Trophoblast cell (in vitro differentiated cells and primary cell): Measurements from ENCODE around the gene THNSL1.
A peak's percentile ranks its signal among the peaks of the same experiment; 100 is the strongest.

Experiments
- DNase-seq, 2 donors: peaks; one replicate each; pipeline ENCODE4 v3.0.0-alpha.2; 2016
- H2AFZ ChIP-seq: 2 replicates; pipeline ENCODE4 v1.6.1; 2013; ENCODE audit warnings: low read length, moderate library complexity, mild to moderate bottlenecking; ENCODE audit not compliant: insufficient read depth, poor library complexity
- H2AK5ac ChIP-seq: 2 replicates; pipeline ENCODE4 v1.6.1; 2013; ENCODE audit warnings: mild to moderate bottlenecking, low read length
- H2BK120ac ChIP-seq: 2 replicates; pipeline ENCODE4 v1.6.1; 2013; ENCODE audit warnings: low read length, mild to moderate bottlenecking, moderate library complexity; ENCODE audit not compliant: insufficient read depth, poor library complexity
- H2BK12ac ChIP-seq: 2 replicates; pipeline ENCODE4 v1.6.1; 2013; ENCODE audit warnings: mild to moderate bottlenecking, low read length, moderate library complexity
- H2BK5ac ChIP-seq: 2 replicates; pipeline ENCODE4 v1.6.1; 2013; ENCODE audit warnings: low read length, low read depth, moderate library complexity, mild to moderate bottlenecking; ENCODE audit not compliant: poor library complexity
- H3K14ac ChIP-seq: 2 replicates; pipeline ENCODE4 v1.6.1; 2013; ENCODE audit warnings: mild to moderate bottlenecking, low read length
- H3K18ac ChIP-seq: 2 replicates; pipeline ENCODE4 v1.6.1; 2013; ENCODE audit warnings: mild to moderate bottlenecking, low read length
- H3K23ac ChIP-seq: 2 replicates; pipeline ENCODE4 v1.6.1; 2013; ENCODE audit warnings: low read length
- H3K27ac ChIP-seq: 2 replicates; pipeline ENCODE4 v1.5.1; 2013; ENCODE audit warnings: low read depth, mild to moderate bottlenecking, inconsistent platforms, low read length, moderate library complexity
- H3K27me3 ChIP-seq: 2 replicates; pipeline ENCODE4 v1.6.1; 2013; ENCODE audit warnings: inconsistent platforms, mild to moderate bottlenecking, low read length, moderate library complexity; ENCODE audit not compliant: insufficient read depth
- H3K36me3 ChIP-seq, 2 experiments: 1 replicate in 1 of 2; 2 replicates in 1 of 2; pipeline ENCODE4 v1.6.1; 2013; ENCODE audit warnings: low read length in 2 of 2, mild to moderate bottlenecking in 2 of 2, moderate library complexity in 1 of 2; ENCODE audit not compliant: insufficient read depth in 2 of 2, control insufficient read depth in 1 of 2
- H3K4ac ChIP-seq: 2 replicates; pipeline ENCODE4 v1.6.1; 2013; ENCODE audit warnings: low read depth, mild to moderate bottlenecking, low read length, moderate library complexity
- H3K4me1 ChIP-seq, 2 experiments: 1 replicate in 1 of 2; 2 replicates in 1 of 2; pipeline ENCODE4 v1.6.1; 2013; ENCODE audit warnings: low read length in 2 of 2, mild to moderate bottlenecking in 2 of 2, moderate library complexity in 1 of 2; ENCODE audit not compliant: insufficient read depth in 2 of 2, control insufficient read depth in 1 of 2
- H3K4me2 ChIP-seq: 2 replicates; pipeline ENCODE4 v1.6.1; 2013; ENCODE audit warnings: inconsistent platforms, mild to moderate bottlenecking, low read length, moderate library complexity
- H3K4me3 ChIP-seq: 2 replicates; pipeline ENCODE4 v1.5.1; 2013; ENCODE audit warnings: mild to moderate bottlenecking, low read depth, low read length, inconsistent platforms
- H3K79me1 ChIP-seq: one replicate; pipeline ENCODE4 v1.6.1; 2013; ENCODE audit warnings: low read length
- H3K79me2 ChIP-seq: 2 replicates; pipeline ENCODE4 v1.6.1; 2013; ENCODE audit warnings: low read length, mild to moderate bottlenecking; ENCODE audit not compliant: control insufficient read depth, insufficient read depth, poor library complexity
- H3K9ac ChIP-seq: 2 replicates; pipeline ENCODE4 v1.6.1; 2013; ENCODE audit warnings: mild to moderate bottlenecking, low read length
- H3K9me3 ChIP-seq: 2 replicates; pipeline ENCODE4 v1.6.1; 2013; ENCODE audit warnings: low read depth, mild to moderate bottlenecking, control low read depth, inconsistent platforms, low read length; ENCODE audit not compliant: insufficient read depth
- H4K12ac ChIP-seq: 2 replicates; pipeline ENCODE4 v1.6.1; 2013; ENCODE audit warnings: low read depth, mild to moderate bottlenecking, low read length, moderate library complexity
- H4K8ac ChIP-seq: 2 replicates; pipeline ENCODE4 v1.6.1; 2013; ENCODE audit warnings: low read depth, mild to moderate bottlenecking, low read length, moderate library complexity
- H4K91ac ChIP-seq: one replicate; pipeline ENCODE4 v1.6.1; 2013; ENCODE audit warnings: low read depth, mild to moderate bottlenecking, low read length, moderate library complexity
- WGBS: extraction: QIAGEN DNeasy Blood & Tissue Kit; methylation state at CpG from one replicate; pipeline ENCODE4 v1.1.7; 2013; ENCODE audit warnings: missing lambda C conversion rate; ENCODE audit not compliant: insufficient read length, insufficient coverage; ENCODE audit errors: extremely low coverage; 5-methylcytosine and 5-hydroxymethylcytosine counted together

Gene THNSL1

DNA sequence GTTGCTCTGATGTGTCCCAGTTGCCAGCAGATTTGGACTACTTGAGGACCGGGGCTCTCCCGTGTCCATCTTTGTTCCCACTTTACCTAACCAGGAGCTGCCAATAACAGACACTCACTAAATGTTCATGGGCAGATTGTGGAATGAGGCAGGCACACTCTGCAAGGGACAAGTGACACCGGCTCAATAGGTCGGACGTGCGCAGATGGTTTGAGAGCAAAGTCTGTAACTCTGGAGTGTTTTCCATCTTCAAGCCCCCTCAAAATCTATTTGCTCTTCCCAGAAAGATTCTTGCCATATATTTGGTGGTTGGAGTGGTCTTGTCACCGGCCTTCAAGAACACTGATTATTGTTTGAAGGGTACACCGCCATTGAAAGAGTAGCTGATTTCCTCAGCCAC is 47.2 kb downstream of the THNSL1 start:
- no peak overlapping the region for H2AFZ ChIP-seq
- H3K36me3 ChIP-seq: no peaks in the 10 kb centered on the region
- H3K23ac ChIP-seq: no peak overlapping the region
- no peaks in the 10 kb centered on the region for H3K9me3 ChIP-seq
- H4K8ac ChIP-seq: no peak overlapping the region
- peaks cover 34% of the 10 kb centered on the region for H3K79me1 ChIP-seq
- H2BK120ac ChIP-seq: no peak overlapping the region
- no peak overlapping the region for H3K4me2 ChIP-seq
- no peaks in the 10 kb centered on the region for H3K27me3 ChIP-seq
- H3K27ac ChIP-seq: no peak overlapping the region
- peaks cover 23 to 34% of the 10 kb centered on the region in 2 experiments for H3K4me1 ChIP-seq
- H3K4ac ChIP-seq: no peak overlapping the region
- no peak for DNase-seq
- peak overlapping the region; percentile 88 for H2BK12ac ChIP-seq
- no peak overlapping the region for H3K4me3 ChIP-seq
- no peak overlapping the region for H2BK5ac ChIP-seq
- H4K91ac ChIP-seq: peak overlapping the region; percentile 51
- H4K12ac ChIP-seq: no peak overlapping the region
- no peak overlapping the region for H2AK5ac ChIP-seq
- H3K14ac ChIP-seq: no peak overlapping the region
- no CpG with 5 or more reads among the region's 8 CpGs for WGBS
- H3K79me2 ChIP-seq: peaks cover 9% of the 10 kb centered on the region
- no peak overlapping the region for H3K18ac ChIP-seq
- H3K9ac ChIP-seq: no peak overlapping the region

DNA sequence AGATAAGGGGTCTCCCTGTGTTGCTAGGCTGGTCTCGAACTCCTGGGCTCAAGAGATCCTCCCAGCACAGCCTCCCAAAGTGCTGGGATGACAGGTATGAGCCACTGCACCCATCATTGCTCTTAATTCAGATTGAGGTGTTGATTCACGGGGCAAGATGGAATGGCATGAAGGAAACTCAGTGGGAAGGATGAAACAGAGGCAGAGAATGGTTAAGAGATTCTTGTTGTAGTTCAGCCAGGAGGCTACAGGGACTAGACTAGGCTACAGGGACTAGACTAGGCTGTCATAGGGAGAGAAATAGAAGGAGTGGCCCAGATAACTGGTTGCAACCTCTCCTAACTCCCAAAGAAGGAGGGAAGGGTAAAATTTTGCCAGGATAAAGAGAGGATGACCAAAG is 48.0 kb downstream of the THNSL1 start:
- peak overlapping the region; percentile 73 for H2BK12ac ChIP-seq
- no peaks in the 10 kb centered on the region for H3K27me3 ChIP-seq
- no peak overlapping the region for H4K12ac ChIP-seq
- no peak overlapping the region for H3K4ac ChIP-seq
- H3K79me1 ChIP-seq: peaks cover 33% of the 10 kb centered on the region
- H3K9ac ChIP-seq: no peak overlapping the region
- H3K18ac ChIP-seq: no peak overlapping the region
- H4K8ac ChIP-seq: no peak overlapping the region
- H3K4me1 ChIP-seq: peaks cover 23 to 33% of the 10 kb centered on the region in 2 experiments
- peak; percentile 65 to 81 for DNase-seq
- H3K4me3 ChIP-seq: no peak overlapping the region
- H4K91ac ChIP-seq: no peak overlapping the region
- peak overlapping the region; percentile 57 for H3K14ac ChIP-seq
- H2BK5ac ChIP-seq: no peak overlapping the region
- no peaks in the 10 kb centered on the region for H3K36me3 ChIP-seq
- no peak overlapping the region for H2AFZ ChIP-seq
- WGBS: no CpG with 5 or more reads among the region's 2 CpGs
- no peak overlapping the region for H3K4me2 ChIP-seq
- H2AK5ac ChIP-seq: no peak overlapping the region
- H3K79me2 ChIP-seq: peaks cover 9% of the 10 kb centered on the region
- H3K9me3 ChIP-seq: no peaks in the 10 kb centered on the region
- no peak overlapping the region for H2BK120ac ChIP-seq
- no peak overlapping the region for H3K27ac ChIP-seq
- H3K23ac ChIP-seq: no peak overlapping the region

DNA sequence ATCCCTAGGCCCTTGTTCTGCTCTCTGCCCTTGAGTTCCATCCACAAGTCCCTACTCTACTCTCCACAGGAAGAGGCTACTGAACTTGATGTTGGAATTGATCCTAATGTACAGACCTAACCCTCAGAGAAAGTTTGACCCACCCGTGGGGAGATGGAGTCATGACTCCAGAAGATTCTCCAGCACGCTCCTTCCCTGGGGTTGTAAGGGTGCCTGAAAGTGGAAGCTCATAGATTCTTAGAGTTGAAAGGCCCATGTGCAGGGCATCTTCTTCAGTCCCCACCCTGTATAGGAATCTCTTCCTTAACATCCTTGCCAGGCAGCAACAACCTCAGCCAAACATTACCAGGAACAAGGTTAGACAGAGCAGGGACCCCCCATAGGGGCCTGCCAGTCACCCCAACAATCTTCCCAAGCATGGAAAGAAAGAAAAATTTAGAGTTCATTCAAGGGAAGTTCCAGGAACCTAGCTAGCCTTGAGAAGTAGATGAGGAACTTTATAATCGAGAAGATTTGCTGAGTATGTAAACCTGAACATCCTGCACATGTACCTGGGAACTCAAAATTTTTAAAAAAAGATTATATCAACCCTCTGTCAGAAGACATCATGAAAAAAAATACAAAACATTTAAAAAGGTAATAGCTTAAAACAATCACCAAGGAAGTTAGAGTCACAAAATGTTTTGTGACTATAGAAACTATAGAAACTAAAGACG is 49.5 kb downstream of the THNSL1 start:
- Histone ChIP-seq H3K4me3 (no peak overlapping the region), H3K4me1 (peaks cover 15 to 22% of the 10 kb centered on the region in 2 experiments), H3K27ac (no peak overlapping the region), H3K9me3 (no peaks in the 10 kb centered on the region), H3K14ac (no peak overlapping the region), H2AK5ac (no peak overlapping the region), H3K9ac (no peak overlapping the region), H3K79me2 (peaks cover 6% of the 10 kb centered on the region), H3K27me3 (no peaks in the 10 kb centered on the region), H3K36me3 (no peaks in the 10 kb centered on the region), H2BK5ac (no peak overlapping the region), H3K23ac (no peak overlapping the region), H3K4ac (no peak overlapping the region), H3K79me1 (peaks cover 22% of the 10 kb centered on the region), H4K8ac (no peak overlapping the region), H3K4me2 (no peak overlapping the region), H2BK12ac (peak overlapping the region; percentile 83), H4K12ac (no peak overlapping the region), H2BK120ac (no peak overlapping the region), H2AFZ (no peak overlapping the region), H4K91ac (no peak overlapping the region), H3K18ac (no peak overlapping the region)
- no CpG with 5 or more reads among the region's 4 CpGs for WGBS
- DNase-seq: no peak

GRCh38 chr10:25068152-25069058 is 52.0 kb downstream of the THNSL1 start:
- H3K27me3 ChIP-seq: no peaks in the 10 kb centered on the region
- H2AK5ac ChIP-seq: no peak overlapping the region
- peaks cover 5% of the 10 kb centered on the region in 2 experiments for H3K4me1 ChIP-seq
- no peak overlapping the region for H2BK120ac ChIP-seq
- peak overlapping the region; percentile 39 for H2BK12ac ChIP-seq
- no peaks in the 10 kb centered on the region for H3K79me1 ChIP-seq
- H3K23ac ChIP-seq: no peak overlapping the region
- H3K4me3 ChIP-seq: no peak overlapping the region
- peak; percentile 62 to 74 for DNase-seq
- no CpG with 5 or more reads among the region's 11 CpGs for WGBS
- H2BK5ac ChIP-seq: peak overlapping the region; percentile 14
- no peak overlapping the region for H4K8ac ChIP-seq
- H4K12ac ChIP-seq: no peak overlapping the region
- no peak overlapping the region for H3K14ac ChIP-seq
- no peaks in the 10 kb centered on the region for H3K79me2 ChIP-seq
- no peak overlapping the region for H3K4ac ChIP-seq
- peak overlapping the region; percentile 7 for H4K91ac ChIP-seq
- H3K36me3 ChIP-seq: no peaks in the 10 kb centered on the region
- no peaks in the 10 kb centered on the region for H3K9me3 ChIP-seq
- H3K9ac ChIP-seq: no peak overlapping the region
- H3K18ac ChIP-seq: no peak overlapping the region
- H2AFZ ChIP-seq: no peak overlapping the region
- no peak overlapping the region for H3K4me2 ChIP-seq
- no peak overlapping the region for H3K27ac ChIP-seq
